Psoas muscle (tissue), 8 donors: Measurements from ENCODE around the gene POT1. TPM values are rescaled to one million over a fixed set of nuclear protein-coding genes. Genes with fewer than 3 reads are reported as not detected.

Source experiments
- ATAC-seq, 4 donors: fragments of 200-7000 bp; cut with Tn5 transposase; one replicate each; pipeline ENCODE4 v1.9.1; 2020; ENCODE audit warnings: moderate library complexity in 3 of 4, mild to moderate bottlenecking in 2 of 4
- DNase-seq, 2 donors: peaks; one replicate each; pipeline ENCODE4 v3.0.0-alpha.2; 2020
- H3K27ac ChIP-seq: fragments of 200-600 bp; one replicate; pipeline ENCODE4 v1.8.0; 2022
- H3K27me3 ChIP-seq, 3 donors: fragments of 200-600 bp in 1 of 3; one replicate each; pipeline versions ENCODE4 v1.6.1 to v1.8.0; 2013 to 2022; ENCODE audit warnings: low read length in 2 of 3, mild to moderate bottlenecking in 2 of 3, moderate library complexity in 1 of 3; ENCODE audit not compliant: insufficient read depth in 3 of 3
- H3K36me3 ChIP-seq, 2 donors: fragments of 200-600 bp in 1 of 2; one replicate each; pipeline versions ENCODE4 v1.6.1 to v1.8.0; 2013 to 2022; ENCODE audit warnings: low read depth in 1 of 2, mild to moderate bottlenecking in 1 of 2, moderate library complexity in 1 of 2; ENCODE audit not compliant: insufficient read depth in 1 of 2
- H3K4me1 ChIP-seq: fragments of 200-600 bp; one replicate; pipeline ENCODE4 v1.8.0; 2022
- H3K4me3 ChIP-seq: fragments of 200-600 bp; one replicate; pipeline ENCODE4 v1.8.0; 2022; ENCODE audit warnings: mild to moderate bottlenecking
- H3K9me3 ChIP-seq: fragments of 200-600 bp; one replicate; pipeline ENCODE4 v1.8.0; 2022
- WGBS, 3 donors: extraction: QIAGEN DNeasy Blood & Tissue Kit; methylation state at CpG; one replicate each; pipeline versions ENCODE4 v1.1.6 to v1.1.7; 2013; 5-methylcytosine and 5-hydroxymethylcytosine counted together
- intact Hi-C, 2 donors: fragments of 100-400 bp; cut with DNase I; formaldehyde crosslinking; loops; one replicate each; pipeline versions ENCODE4 v1.11.0 to v1.14.2; 2022
- polyA plus RNA-seq, 3 donors: library from polyadenylated mRNA; stranded (reverse); fragments of 200-250 nt; gene quantifications; one replicate each; pipeline ENCODE4 v1.2.3, GENCODE V29; 2013
- total RNA-seq, 4 donors: library from RNA; stranded (reverse); fragmentation: NEBNext Ultra II Directional in 2 of 4; extraction: Animal tissue kit (Norgen Biotek cat#: 25700) in 2 of 4; gene quantifications; one replicate each; pipeline versions ENCODE4 v1.2.1 to v1.2.4, GENCODE V29; 2021 to 2023
- TF ChIP-seq, protein P1 (sequence below): fragments of 200-600 bp; IDR thresholded peaks from one replicate; pipeline ENCODE4 v1.8.0; 2022; ENCODE audit warnings: antibody characterized with exemption
- donor health status: healthy with polysubstance abuse.
- donor health status: DM: no; HTN: no; CAD: no; lungs with moderate emphysema.
- donor health status: Bipolar disorder and iron deficiency.
- donor health status: healthy.
- donor health status: DM: yes; HTN: yes; CAD: no.
- donor health status: DM: no; HTN: no; CAD: no.
- donor health status: DM: no; HTN: no; CAD: no.
- donor health status: DM: yes; HTN: yes; CAD: no.

POT1 gene
- total and polyA plus RNA-seq, 7 donors = 4.1 to 9.1 (median 6.5) TPM

DNA sequence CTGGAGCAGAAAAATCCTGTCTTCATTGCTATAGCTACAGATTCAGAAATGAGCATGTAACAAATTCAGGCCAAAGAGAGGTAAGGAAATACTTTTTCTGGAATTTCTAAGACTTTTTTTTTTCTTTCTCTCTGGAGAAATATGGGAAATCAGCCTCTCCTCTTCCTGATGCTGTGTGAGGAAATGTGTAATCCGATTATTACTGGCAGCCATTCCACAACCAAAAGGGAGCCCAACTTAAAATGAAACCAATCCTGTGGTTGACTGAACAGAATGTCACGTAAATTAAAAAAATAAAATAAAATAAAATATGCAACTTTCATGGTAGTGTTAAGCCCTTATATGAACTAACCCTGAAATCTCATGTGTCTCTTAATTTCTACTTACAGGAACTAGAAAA, 10.7 kb upstream of the POT1 start:
- Histone ChIP-seq H3K4me3 (no peak overlapping the region), H3K4me1 (no peaks in the 10 kb centered on the region), H3K9me3 (no peaks in the 10 kb centered on the region), H3K36me3 (no peaks in the 10 kb centered on the region), H3K27ac (no peak overlapping the region), H3K27me3 (peaks cover 0 to 3% (median 0%) of the 10 kb centered on the region in 3 donors)
- ATAC-seq (no peak), DNase-seq (no peak)
- TF ChIP-seq, protein P1, sequence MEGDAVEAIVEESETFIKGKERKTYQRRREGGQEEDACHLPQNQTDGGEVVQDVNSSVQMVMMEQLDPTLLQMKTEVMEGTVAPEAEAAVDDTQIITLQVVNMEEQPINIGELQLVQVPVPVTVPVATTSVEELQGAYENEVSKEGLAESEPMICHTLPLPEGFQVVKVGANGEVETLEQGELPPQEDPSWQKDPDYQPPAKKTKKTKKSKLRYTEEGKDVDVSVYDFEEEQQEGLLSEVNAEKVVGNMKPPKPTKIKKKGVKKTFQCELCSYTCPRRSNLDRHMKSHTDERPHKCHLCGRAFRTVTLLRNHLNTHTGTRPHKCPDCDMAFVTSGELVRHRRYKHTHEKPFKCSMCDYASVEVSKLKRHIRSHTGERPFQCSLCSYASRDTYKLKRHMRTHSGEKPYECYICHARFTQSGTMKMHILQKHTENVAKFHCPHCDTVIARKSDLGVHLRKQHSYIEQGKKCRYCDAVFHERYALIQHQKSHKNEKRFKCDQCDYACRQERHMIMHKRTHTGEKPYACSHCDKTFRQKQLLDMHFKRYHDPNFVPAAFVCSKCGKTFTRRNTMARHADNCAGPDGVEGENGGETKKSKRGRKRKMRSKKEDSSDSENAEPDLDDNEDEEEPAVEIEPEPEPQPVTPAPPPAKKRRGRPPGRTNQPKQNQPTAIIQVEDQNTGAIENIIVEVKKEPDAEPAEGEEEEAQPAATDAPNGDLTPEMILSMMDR = no peak
- 60 to 72% (median 63%) methylated on average over 2 of the region's 2 CpGs for WGBS, 3 donors
- intact Hi-C loops = no loop called here

DNA sequence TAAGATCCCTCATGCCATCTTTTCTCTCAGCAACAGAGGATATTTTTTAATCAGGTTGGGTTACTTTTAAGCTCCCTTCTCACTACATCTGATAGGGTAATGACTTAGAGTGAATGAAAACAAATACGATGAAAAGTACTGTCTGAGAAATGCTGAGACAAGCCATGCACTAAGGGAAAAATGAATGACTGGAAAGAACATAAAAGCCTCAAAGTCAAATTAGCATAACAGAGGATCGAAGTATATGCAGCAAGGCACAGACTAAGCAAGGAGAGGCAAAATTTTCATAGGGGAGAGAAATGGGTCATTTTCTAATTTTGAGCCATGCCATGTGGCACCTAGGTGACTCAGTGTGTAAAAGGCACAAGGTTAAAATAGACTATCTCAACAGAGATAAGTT, 8.5 kb upstream of the POT1 start:
- intact Hi-C loops = no loop called here
- H3K27me3 ChIP-seq = peaks cover 0 to 3% (median 0%) of the 10 kb centered on the region in 3 donors
- no peaks in the 10 kb centered on the region for H3K9me3 ChIP-seq
- TF ChIP-seq, protein P1 = no peak
- no peak overlapping the region for H3K27ac ChIP-seq
- no peaks in the 10 kb centered on the region for H3K36me3 ChIP-seq
- ATAC-seq (no peak), DNase-seq (no peak)
- H3K4me3 ChIP-seq = no peak overlapping the region
- no peaks in the 10 kb centered on the region for H3K4me1 ChIP-seq
- WGBS, 3 donors = 85 to 88% (median 85%) methylated on average over 2 of the region's 2 CpGs

DNA sequence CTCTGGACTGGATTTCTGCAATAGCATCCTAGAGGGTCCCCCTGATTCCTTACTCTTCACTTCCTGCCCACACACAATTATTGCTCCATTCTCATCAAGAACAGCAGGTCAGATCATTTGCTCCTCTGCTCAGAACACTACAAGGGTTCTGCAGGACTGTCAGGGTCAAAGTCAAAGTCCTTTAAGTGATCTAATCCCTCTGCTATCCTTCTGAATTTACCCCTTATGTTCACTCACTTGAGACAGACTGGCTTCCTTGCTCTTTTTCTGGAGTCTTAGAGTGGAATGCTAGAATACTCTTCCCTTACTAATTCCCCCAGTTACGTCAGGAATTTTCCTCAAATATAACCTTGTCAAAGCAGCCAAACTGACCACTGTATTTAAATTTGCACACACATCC, 7.5 kb upstream of the POT1 start:
- no peaks in the 10 kb centered on the region for H3K36me3 ChIP-seq
- H3K27ac ChIP-seq = no peak overlapping the region
- WGBS, 3 donors = 80 to 96% (median 90%) methylated on average over 1 of the region's 1 CpG
- DNase-seq (no peak), ATAC-seq (no peak)
- peaks cover 0 to 3% (median 0%) of the 10 kb centered on the region in 3 donors for H3K27me3 ChIP-seq
- H3K4me1 ChIP-seq = no peaks in the 10 kb centered on the region
- TF ChIP-seq, protein P1 = no peak
- H3K4me3 ChIP-seq = no peak overlapping the region
- intact Hi-C loops = no loop called here
- H3K9me3 ChIP-seq = no peaks in the 10 kb centered on the region

DNA sequence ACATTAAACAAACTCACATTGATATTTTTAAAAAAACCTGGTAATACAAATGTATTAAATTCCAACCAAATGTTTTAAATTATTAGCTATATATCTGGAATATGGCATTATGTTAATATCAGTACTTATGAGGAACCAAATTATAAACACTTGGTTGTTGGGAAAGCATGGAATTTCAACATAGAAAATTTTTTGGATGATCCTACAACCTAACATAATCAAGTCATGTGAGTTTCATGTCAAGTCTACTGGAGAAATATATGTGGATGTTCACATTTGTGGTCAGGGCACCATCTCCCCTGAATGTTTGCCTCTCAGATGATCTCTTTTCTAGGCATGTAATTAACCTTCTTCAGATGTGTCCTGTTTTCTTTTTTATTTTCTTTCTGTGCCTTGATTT, 5.2 kb upstream of the POT1 start:
- Histone ChIP-seq H3K9me3 (no peaks in the 10 kb centered on the region), H3K27ac (no peak overlapping the region), H3K36me3 (no peaks in the 10 kb centered on the region), H3K4me1 (no peaks in the 10 kb centered on the region), H3K27me3 (peaks cover 0 to 3% (median 0%) of the 10 kb centered on the region in 3 donors), H3K4me3 (no peak overlapping the region)
- TF ChIP-seq, protein P1 = no peak
- ATAC-seq (no peak), DNase-seq (no peak)
- intact Hi-C loops = no loop called here
